H1 (cell line): ENCODE data around the gene ITGB2. TPM values are rescaled to one million over a fixed set of nuclear protein-coding genes. Genes with fewer than 3 reads are reported as not detected.

Experiments used
- CBX8 ChIP-seq: fragments of 300-800, 300-1000 bp; sonication (generic); IDR thresholded peaks from 2 replicates; pipeline ENCODE4 v1.7.1; 2016; ENCODE audit warnings: low read depth, low read length, borderline replicate concordance
- CHD2 ChIP-seq: IDR thresholded peaks from 2 replicates; pipeline ENCODE4 v1.6.1; 2012; ENCODE audit warnings: low read length, improper control_type of control experiment
- EGR1 ChIP-seq: IDR thresholded peaks from 2 replicates; pipeline ENCODE4 v1.6.1; 2011; ENCODE audit warnings: low read depth, low read length, borderline replicate concordance
- EP300 ChIP-seq, 2 experiments: IDR thresholded peaks; 1 replicate in 1 of 2; 2 replicates in 1 of 2; pipeline ENCODE4 v1.6.1; 2011 to 2012; ENCODE audit warnings: low read depth in 2 of 2, low read length in 2 of 2, mild to moderate bottlenecking in 2 of 2, borderline replicate concordance in 1 of 2, inconsistent platforms in 1 of 2, moderate library complexity in 1 of 2
- NANOG ChIP-seq: IDR thresholded peaks from 2 replicates; pipeline ENCODE4 v1.6.1; 2011; ENCODE audit warnings: low read length, low read depth, mild to moderate bottlenecking, inconsistent platforms; ENCODE audit not compliant: insufficient read depth, poor library complexity, severe bottlenecking
- RNF2 ChIP-seq: fragments of 200-900, 300-1000 bp; sonication (generic); IDR thresholded peaks from 2 replicates; pipeline ENCODE4 v1.7.1; 2016; ENCODE audit warnings: borderline replicate concordance, low read depth, mild to moderate bottlenecking, antibody characterized with exemption, low read length; ENCODE audit not compliant: poor library complexity, severe bottlenecking; ENCODE audit errors: missing control alignments
- RXRA ChIP-seq: IDR thresholded peaks from 2 replicates; pipeline ENCODE4 v1.6.1; 2011; ENCODE audit warnings: low read depth, mild to moderate bottlenecking, low read length, moderate library complexity; ENCODE audit not compliant: insufficient read depth
- SP4 ChIP-seq: IDR thresholded peaks from 2 replicates; pipeline ENCODE4 v1.6.1; 2012; ENCODE audit warnings: low read length, inconsistent platforms
- polyA plus RNA-seq, 7 experiments: library from polyadenylated mRNA; depleted of rRNA in 3 of 7; stranded (reverse) in 5 of 7; unstranded in 2 of 7; fragments of >200 nt in 5 of 7; fragments of 200-250 nt in 2 of 7; gene quantifications; 1 replicate in 5 of 7; 2 replicates in 1 of 7; 4 replicates in 1 of 7; pipeline versions ENCODE4 v1.2.1 to v1.2.3, GENCODE V29; 2011 to 2013; ENCODE audit warnings: missing spikeins in 2 of 7, mixed read lengths in 2 of 7
- total RNA-seq: library from RNA; stranded (reverse); fragmentation: NEBNext Ultra II Directional; extraction: Animal tissue kit (Norgen Biotek cat#: 25700); gene quantifications from 2 replicates; pipeline ENCODE4 v1.2.1, GENCODE V29; 2021

Gene ITGB2
- total and polyA plus RNA-seq, 2 of the 8 experiments (the other 6 are each of a cell fraction or from before 2014, with no cell fraction given): 0.24 to 0.63 TPM

- TF ChIP-seq CHD2 (no peak), SP4 (no peak), EGR1 (no peak), RXRA (no peak), EP300 (IDR thresholded peaks at IDR 0.05; ENCODE audit: borderline replicate concordance in 1 of 2, low read depth in 2 of 2, low read length in 2 of 2) (no peak), RNF2 (no peak), NANOG (no peak), CBX8 (no peak)
These were observed 36.5 kb upstream of the ITGB2 start (continued) for GRCh38 chr21:44957047-44957831.
